Measurements from ENCODE around the gene RMND5A. TPM values are rescaled to one million over a fixed set of nuclear protein-coding genes. Genes with fewer than 3 reads are reported as not detected.

Gene RMND5A
- total RNA-seq, 2 experiments from 2014 or later = 56.5 to 57.3 TPM

- Mint-ChIP-seq H3K9me3 (no peaks in the 10 kb centered on the region), H3K4me1 (ENCODE audit: low read depth) (peaks cover 48% of the 10 kb centered on the region), H3K4me3 (peak overlapping the region; percentile 96), H3K27ac (peak overlapping the region; percentile 100), H3K27me3 (no peaks in the 10 kb centered on the region), H3K36me3 (ENCODE audit: low read depth) (peaks cover 71% of the 10 kb centered on the region)
- ATAC-seq = no peak
- TF ChIP-seq, protein P1, sequence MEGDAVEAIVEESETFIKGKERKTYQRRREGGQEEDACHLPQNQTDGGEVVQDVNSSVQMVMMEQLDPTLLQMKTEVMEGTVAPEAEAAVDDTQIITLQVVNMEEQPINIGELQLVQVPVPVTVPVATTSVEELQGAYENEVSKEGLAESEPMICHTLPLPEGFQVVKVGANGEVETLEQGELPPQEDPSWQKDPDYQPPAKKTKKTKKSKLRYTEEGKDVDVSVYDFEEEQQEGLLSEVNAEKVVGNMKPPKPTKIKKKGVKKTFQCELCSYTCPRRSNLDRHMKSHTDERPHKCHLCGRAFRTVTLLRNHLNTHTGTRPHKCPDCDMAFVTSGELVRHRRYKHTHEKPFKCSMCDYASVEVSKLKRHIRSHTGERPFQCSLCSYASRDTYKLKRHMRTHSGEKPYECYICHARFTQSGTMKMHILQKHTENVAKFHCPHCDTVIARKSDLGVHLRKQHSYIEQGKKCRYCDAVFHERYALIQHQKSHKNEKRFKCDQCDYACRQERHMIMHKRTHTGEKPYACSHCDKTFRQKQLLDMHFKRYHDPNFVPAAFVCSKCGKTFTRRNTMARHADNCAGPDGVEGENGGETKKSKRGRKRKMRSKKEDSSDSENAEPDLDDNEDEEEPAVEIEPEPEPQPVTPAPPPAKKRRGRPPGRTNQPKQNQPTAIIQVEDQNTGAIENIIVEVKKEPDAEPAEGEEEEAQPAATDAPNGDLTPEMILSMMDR (IDR thresholded peaks at IDR 0.05) = no peak
- peak; percentile 81 for DNase-seq
- ChIA-PET POLR2A (interaction anchor here (2.0 to 8.5 kb wide), 5 partner anchors 18 to 46 kb away, joined by 5 to 156 read pairs (median 13); no protein-coding TSS in a partner anchor), CTCF (interaction anchor here (1.0 kb wide), 1 partner anchor 19 kb away, joined by 5 read pairs; no protein-coding TSS in a partner anchor)
- intact Hi-C loops (cut with micrococcal nuclease) = no loop called here
Measured at GRCh38 chr2:86788881-86789686, 69.0 kb downstream of the RMND5A start.

- CTCF ChIA-PET = interaction anchor here (1.0 kb wide), 1 partner anchor 18 kb away, joined by 5 read pairs; no protein-coding TSS in a partner anchor
- peaks cover 69% of the 10 kb centered on the region for H3K36me3 Mint-ChIP-seq (ENCODE audit: low read depth)
- DNase-seq = no peak
Measured at GRCh38 chr2:86789687-86790133, 69.6 kb downstream of the RMND5A start.

GRCh38 chr2:86790134-86790675 is 70.1 kb downstream of the RMND5A start:
- peak; percentile 49 for DNase-seq
- H3K4me3 Mint-ChIP-seq = peak overlapping the region; percentile 96
- H3K27me3 Mint-ChIP-seq = no peaks in the 10 kb centered on the region
- H3K27ac Mint-ChIP-seq = peak overlapping the region; percentile 100
- ATAC-seq = no peak
- H3K36me3 Mint-ChIP-seq (ENCODE audit: low read depth) = peaks cover 69% of the 10 kb centered on the region
- H3K4me1 Mint-ChIP-seq (ENCODE audit: low read depth) = peaks cover 48% of the 10 kb centered on the region
- TF ChIP-seq, protein P1 (IDR thresholded peaks at IDR 0.05) = no peak
- CTCF ChIA-PET = interaction anchor here (1.9 to 4.1 kb wide), 3 partner anchors 15 to 25 kb away, joined by 6 to 37 read pairs (median 19); no protein-coding TSS in a partner anchor
- POLR2A ChIA-PET = interaction anchor here (1.0 to 8.5 kb wide), 9 partner anchors 8 to 44 kb away, joined by 3 to 156 read pairs (median 7); no protein-coding TSS in a partner anchor
- intact Hi-C loops (cut with micrococcal nuclease) = loop anchor here (2.0 kb wide), 1 partner anchor 35 kb away; no protein-coding TSS in a partner anchor
- peaks cover 3% of the 10 kb centered on the region for H3K9me3 Mint-ChIP-seq

More at GRCh38 chr2:86789687-86790133, 69.6 kb downstream of the RMND5A start:
- POLR2A ChIA-PET = interaction anchor here (1.0 to 8.5 kb wide), 8 partner anchors 10 to 45 kb away, joined by 3 to 156 read pairs (median 8); no protein-coding TSS in a partner anchor
- Mint-ChIP-seq H3K4me1 (ENCODE audit: low read depth) (peaks cover 48% of the 10 kb centered on the region), H3K27ac (peak overlapping the region; percentile 100), H3K9me3 (no peaks in the 10 kb centered on the region), H3K4me3 (peak overlapping the region; percentile 96), H3K27me3 (no peaks in the 10 kb centered on the region)
- intact Hi-C loops (cut with micrococcal nuclease) = loop anchor here (2.0 kb wide), 1 partner anchor 35 kb away; no protein-coding TSS in a partner anchor
- TF ChIP-seq, protein P1 (IDR thresholded peaks at IDR 0.05) = no peak
- no peak for ATAC-seq

- Mint-ChIP-seq H3K27me3 (no peaks in the 10 kb centered on the region), H3K4me3 (peak within 1 kb of the TSS; percentile 96), H3K9me3 (peaks cover 9% of the 10 kb centered on the region), H3K36me3 (ENCODE audit: low read depth) (peaks cover 69% of the 10 kb centered on the region), H3K4me1 (ENCODE audit: low read depth) (peaks cover 47% of the 10 kb centered on the region), H3K27ac (peak within 1 kb of the TSS; percentile 100)
- intact Hi-C loops (cut with micrococcal nuclease) = loop anchor here (1.0 to 2.0 kb wide), 2 partner anchors 15 to 34 kb away; no protein-coding TSS in a partner anchor
- TF ChIP-seq, protein P1 (IDR thresholded peaks at IDR 0.05) = no peak
- CTCF ChIA-PET = interaction anchor here (1.2 to 4.1 kb wide), 5 partner anchors 9 to 34 kb away, joined by 3 to 37 read pairs (median 6); no protein-coding TSS in a partner anchor
- ATAC-seq (peak; percentile 32), DNase-seq (peak; percentile 91)
- POLR2A ChIA-PET = interaction anchor here (0.6 to 8.5 kb wide), 18 partner anchors 9 to 859 kb away, joined by 3 to 156 read pairs (median 4); no protein-coding TSS in a partner anchor
Measured at GRCh38 chr2:86790676-86791572, 70.8 kb downstream of the RMND5A start, which contains the start of gene CD8A. TSS of gene CD8A (minus strand) at chr2:86790913. CDS start at chr2:86790825, 88 bp downstream.
